Thyroid gland (tissue), 4 donors: ENCODE measurements around the gene ASIC2.

Experiments used
- POLR2A ChIP-seq, 2 donors: fragments of 450-650 bp; IDR thresholded peaks; one replicate each; pipeline ENCODE4 v1.6.1; 2017; ENCODE audit warnings: antibody characterized with exemption in 2 of 2, mild to moderate bottlenecking in 2 of 2, moderate library complexity in 1 of 2
- TF ChIP-seq, protein P1 (sequence below), 6 experiments: fragments of 200-600 bp in 3 of 6; fragments of 450-650 bp in 3 of 6; sonication (generic) in 3 of 6; IDR thresholded peaks; one replicate each; pipeline ENCODE4 v1.5.1; 2016 to 2019; ENCODE audit warnings: antibody characterized with exemption in 6 of 6, mild to moderate bottlenecking in 2 of 6, inconsistent platforms in 1 of 6, moderate library complexity in 1 of 6

DNA sequence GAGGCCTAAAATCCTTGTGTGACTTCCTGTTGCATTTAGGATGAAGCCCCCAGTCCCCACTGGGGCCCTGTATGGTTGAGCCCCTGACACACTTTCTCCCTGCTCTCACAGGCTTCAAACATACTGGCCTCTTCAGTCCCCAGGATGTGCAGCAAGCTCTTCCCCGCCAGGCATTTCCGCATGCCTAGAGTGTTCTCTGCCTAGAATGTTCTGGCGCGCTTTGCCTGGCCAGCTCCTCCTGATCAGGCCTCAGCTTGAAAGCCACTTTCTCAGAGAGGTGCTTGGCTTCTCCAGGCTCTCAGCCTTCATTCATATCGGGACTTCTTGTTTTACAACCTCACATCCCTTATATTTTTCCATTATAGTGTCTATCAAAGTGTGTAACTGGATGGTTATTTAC is 177.7 kb downstream of the ASIC2 start:
- TF ChIP-seq, protein P1, sequence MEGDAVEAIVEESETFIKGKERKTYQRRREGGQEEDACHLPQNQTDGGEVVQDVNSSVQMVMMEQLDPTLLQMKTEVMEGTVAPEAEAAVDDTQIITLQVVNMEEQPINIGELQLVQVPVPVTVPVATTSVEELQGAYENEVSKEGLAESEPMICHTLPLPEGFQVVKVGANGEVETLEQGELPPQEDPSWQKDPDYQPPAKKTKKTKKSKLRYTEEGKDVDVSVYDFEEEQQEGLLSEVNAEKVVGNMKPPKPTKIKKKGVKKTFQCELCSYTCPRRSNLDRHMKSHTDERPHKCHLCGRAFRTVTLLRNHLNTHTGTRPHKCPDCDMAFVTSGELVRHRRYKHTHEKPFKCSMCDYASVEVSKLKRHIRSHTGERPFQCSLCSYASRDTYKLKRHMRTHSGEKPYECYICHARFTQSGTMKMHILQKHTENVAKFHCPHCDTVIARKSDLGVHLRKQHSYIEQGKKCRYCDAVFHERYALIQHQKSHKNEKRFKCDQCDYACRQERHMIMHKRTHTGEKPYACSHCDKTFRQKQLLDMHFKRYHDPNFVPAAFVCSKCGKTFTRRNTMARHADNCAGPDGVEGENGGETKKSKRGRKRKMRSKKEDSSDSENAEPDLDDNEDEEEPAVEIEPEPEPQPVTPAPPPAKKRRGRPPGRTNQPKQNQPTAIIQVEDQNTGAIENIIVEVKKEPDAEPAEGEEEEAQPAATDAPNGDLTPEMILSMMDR (IDR thresholded peaks at IDR 0.05), result no peak
- no peak for TF ChIP-seq POLR2A (IDR thresholded peaks at IDR 0.05)
